Tibial nerve (tissue), 4 donors: ENCODE results near the gene KRTAP9-7. TPM values are rescaled to one million over a fixed set of nuclear protein-coding genes. Genes with fewer than 3 reads are reported as not detected.

ENCODE experiments used
- DNase-seq, 2 donors: peaks; one replicate each; pipeline ENCODE4 v3.0.0-alpha.2; 2019; ENCODE audit warnings: low spot score in 2 of 2
- H3K27ac ChIP-seq, 4 donors: fragments of 200-600 bp; sonication (generic) in 3 of 4; one replicate each; pipeline ENCODE4 v1.5.1; 2017 to 2019; ENCODE audit warnings: mild to moderate bottlenecking in 1 of 4
- H3K27me3 ChIP-seq, 2 donors: fragments of 200-600 bp; sonication (generic) in 1 of 2; one replicate each; pipeline versions ENCODE4 v1.5.1 to v1.6.0; 2017 to 2019
- H3K36me3 ChIP-seq, 3 donors: fragments of 200-600 bp; sonication (generic); one replicate each; pipeline ENCODE4 v1.5.1; 2018 to 2019
- H3K4me1 ChIP-seq, 4 donors: fragments of 200-600 bp; sonication (generic) in 3 of 4; one replicate each; pipeline ENCODE4 v1.5.1; 2017 to 2019
- H3K4me3 ChIP-seq, 4 donors: fragments of 200-600 bp; sonication (generic) in 3 of 4; one replicate each; pipeline ENCODE4 v1.5.1; 2017 to 2019; ENCODE audit warnings: mild to moderate bottlenecking in 1 of 4, moderate library complexity in 1 of 4
- H3K9me3 ChIP-seq, 4 donors: fragments of 200-600 bp; sonication (generic) in 3 of 4; one replicate each; pipeline ENCODE4 v1.5.1; 2017 to 2019
- CTCF ChIP-seq, 5 experiments: fragments of 200-600 bp in 3 of 5; fragments of 450-650 bp in 2 of 5; sonication (generic) in 3 of 5; IDR thresholded peaks; one replicate each; pipeline ENCODE4 v1.5.1; 2016 to 2019; ENCODE audit warnings: antibody characterized with exemption in 5 of 5, mild to moderate bottlenecking in 3 of 5, moderate library complexity in 2 of 5
- EP300 ChIP-seq, 2 donors: sonication (generic); formaldehyde crosslinking; IDR thresholded peaks; one replicate each; pipeline ENCODE4 v1.6.1; 2017; ENCODE audit warnings: antibody characterized with exemption in 2 of 2, mild to moderate bottlenecking in 1 of 2
- POLR2A ChIP-seq, 2 donors: fragments of 450-650 bp; IDR thresholded peaks; one replicate each; pipeline ENCODE4 v1.6.1; 2017; ENCODE audit warnings: antibody characterized with exemption in 2 of 2, mild to moderate bottlenecking in 2 of 2, moderate library complexity in 2 of 2
- WGBS, 2 donors: methylation state at CpG; one replicate each; pipeline ENCODE4 v1.1.5; 2018; 5-methylcytosine and 5-hydroxymethylcytosine counted together
- total RNA-seq, 4 donors: library from RNA; depleted of rRNA; stranded (reverse); fragments of >200 nt; gene quantifications; one replicate each; pipeline ENCODE4 v1.1.0, GENCODE V29; 2016

KRTAP9-7 gene
- total RNA-seq, 4 donors from 2014 or later = not detected

GRCh38 chr17:41296846-41297245 is 21.3 kb downstream of the KRTAP9-7 start:
- Histone ChIP-seq H3K4me3 (no peak overlapping the region), H3K27ac (no peak overlapping the region), H3K9me3 (peaks cover 0 to 14% (median 0%) of the 10 kb centered on the region in 4 donors), H3K27me3 (no peaks in the 10 kb centered on the region), H3K4me1 (no peaks in the 10 kb centered on the region), H3K36me3 (no peaks in the 10 kb centered on the region)
- no peak for DNase-seq
- TF ChIP-seq POLR2A (IDR thresholded peaks at IDR 0.05) = no peak
- TF ChIP-seq CTCF (IDR thresholded peaks at IDR 0.05) = no peak
- TF ChIP-seq EP300 (IDR thresholded peaks at IDR 0.05) = no peak
- WGBS, 2 donors = 61 to 81% methylated on average over 1 of the region's 1 CpG

- Histone ChIP-seq H3K4me1 (no peaks in the 10 kb centered on the region), H3K36me3 (no peaks in the 10 kb centered on the region), H3K27ac (no peak overlapping the region), H3K4me3 (no peak overlapping the region), H3K9me3 (peaks cover 0 to 14% (median 0%) of the 10 kb centered on the region in 4 donors), H3K27me3 (no peaks in the 10 kb centered on the region)
- WGBS, 2 donors = 87 to 91% methylated on average over 19 to 20 of the region's 20 CpGs
- no peak for DNase-seq
- TF ChIP-seq CTCF (IDR thresholded peaks at IDR 0.05) = no peak
Measured at GRCh38 chr17:41298458-41299135, 23.1 kb downstream of the KRTAP9-7 start.

GRCh38 chr17:41301204-41301790 is 25.8 kb downstream of the KRTAP9-7 start:
- no peaks in the 10 kb centered on the region for H3K27me3 ChIP-seq
- no peak overlapping the region for H3K4me3 ChIP-seq
- no peaks in the 10 kb centered on the region for H3K4me1 ChIP-seq
- no peak overlapping the region for H3K27ac ChIP-seq
- TF ChIP-seq EP300 (IDR thresholded peaks at IDR 0.05) = no peak
- TF ChIP-seq CTCF (IDR thresholded peaks at IDR 0.05) = no peak
- TF ChIP-seq POLR2A (IDR thresholded peaks at IDR 0.05) = no peak
- no peaks in the 10 kb centered on the region for H3K36me3 ChIP-seq
- no peak for DNase-seq
- 72 to 74% methylated on average over 5 of the region's 5 CpGs for WGBS, 2 donors
- H3K9me3 ChIP-seq = peaks cover 0 to 14% (median 0%) of the 10 kb centered on the region in 4 donors

GRCh38 chr17:41301916-41302901 is 26.7 kb downstream of the KRTAP9-7 start, which contains the start of gene KRTAP29-1:
KRTAP29-1 (minus strand) TSS chr17:41302851; CDS start chr17:41302851, 0 bp downstream.
- H3K36me3 ChIP-seq = no peaks in the 10 kb centered on the region
- no peaks in the 10 kb centered on the region for H3K27me3 ChIP-seq
- no peaks in the 10 kb centered on the region for H3K4me1 ChIP-seq
- 82 to 86% methylated on average over 10 of the region's 11 CpGs for WGBS, 2 donors
- no peak for TF ChIP-seq POLR2A (IDR thresholded peaks at IDR 0.05)
- no peak for TF ChIP-seq CTCF (IDR thresholded peaks at IDR 0.05)
- TF ChIP-seq EP300 (IDR thresholded peaks at IDR 0.05) = no peak
- H3K27ac ChIP-seq = no peak within 1 kb of the TSS
- H3K4me3 ChIP-seq = no peak within 1 kb of the TSS
- DNase-seq = no peak
- H3K9me3 ChIP-seq = peaks cover 0 to 14% (median 0%) of the 10 kb centered on the region in 4 donors
